Measurements from ENCODE around the gene FAM151A.

Gene FAM151A

DNA sequence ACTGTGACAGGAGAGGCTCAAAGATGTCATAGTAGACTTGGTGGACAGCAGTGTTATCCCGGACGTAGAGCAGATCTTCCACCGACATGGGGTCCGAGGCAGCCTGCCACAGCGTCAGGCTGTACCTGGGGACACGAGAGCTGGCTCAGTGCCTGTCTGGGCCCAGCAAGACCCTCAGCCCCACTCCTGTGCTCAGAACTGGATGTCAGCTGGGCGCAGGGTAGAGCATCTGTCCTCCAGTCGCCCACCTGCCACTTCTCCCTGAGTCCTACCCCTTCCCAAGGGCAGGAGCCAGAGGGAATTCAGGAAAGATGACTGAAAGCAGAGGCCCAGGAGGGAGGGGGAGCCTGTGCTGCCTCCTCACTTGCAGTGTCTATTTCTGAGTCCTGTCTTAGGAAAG is 11.7 kb downstream of the FAM151A start:
- no peaks in the 10 kb centered on the region for H3K4me1 ChIP-seq (ENCODE audit: low read length)
- H2AFZ ChIP-seq (ENCODE audit: low read length): no peak overlapping the region
- no peak overlapping the region for H3K27ac ChIP-seq (ENCODE audit: low read length)
- no peaks in the 10 kb centered on the region for H4K20me1 ChIP-seq (ENCODE audit: insufficient read depth, low read length)
- H3K27me3 ChIP-seq (replicated peaks; ENCODE audit: insufficient read depth, low read length): no peaks in the 10 kb centered on the region
- TF ChIP-seq EZH2 (optimal IDR thresholded peaks at IDR 0.05; ENCODE audit: low read depth, low read length): no peak
- no peak for TF ChIP-seq EZH2phosphoT487 (IDR thresholded peaks at IDR 0.05; ENCODE audit: low read length)
- no peak for TF ChIP-seq CTCF (IDR thresholded peaks at IDR 0.05; ENCODE audit: low read length)
- H3K4me2 ChIP-seq (ENCODE audit: low read depth, low read length): no peak overlapping the region
- no peak overlapping the region for H3K4me3 ChIP-seq (ENCODE audit: low read length)
- no peaks in the 10 kb centered on the region for H3K9me2 ChIP-seq (replicated peaks; ENCODE audit: insufficient read depth, low read length)
- DNase-seq: no peak
- no peaks in the 10 kb centered on the region for H3F3A ChIP-seq (ENCODE audit: insufficient read depth, low read length)
- H3K9ac ChIP-seq (ENCODE audit: low read length): no peak overlapping the region
- no peaks in the 10 kb centered on the region for H3K79me2 ChIP-seq (ENCODE audit: low read length)
- H3K9me3 ChIP-seq (replicated peaks; ENCODE audit: insufficient read depth, low read length): no peaks in the 10 kb centered on the region
- H3K36me3 ChIP-seq (replicated peaks; ENCODE audit: insufficient read depth, low read length): no peaks in the 10 kb centered on the region

- no peaks in the 10 kb centered on the region for H3K9me3 ChIP-seq (replicated peaks; ENCODE audit: insufficient read depth, low read length)
- no peaks in the 10 kb centered on the region for H3K27me3 ChIP-seq (replicated peaks; ENCODE audit: insufficient read depth, low read length)
- no peak overlapping the region for H3K27ac ChIP-seq (ENCODE audit: low read length)
- no peaks in the 10 kb centered on the region for H4K20me1 ChIP-seq (ENCODE audit: insufficient read depth, low read length)
- H3K79me2 ChIP-seq (ENCODE audit: low read length): no peaks in the 10 kb centered on the region
- no peak overlapping the region for H3K4me3 ChIP-seq (ENCODE audit: low read length)
- H3K9me2 ChIP-seq (replicated peaks; ENCODE audit: insufficient read depth, low read length): no peaks in the 10 kb centered on the region
- no peaks in the 10 kb centered on the region for H3K36me3 ChIP-seq (replicated peaks; ENCODE audit: insufficient read depth, low read length)
- no peak overlapping the region for H3K9ac ChIP-seq (ENCODE audit: low read length)
- TF ChIP-seq CTCF (IDR thresholded peaks at IDR 0.05; ENCODE audit: low read length): no peak
- TF ChIP-seq EZH2phosphoT487 (IDR thresholded peaks at IDR 0.05; ENCODE audit: low read length): no peak
- TF ChIP-seq EZH2 (optimal IDR thresholded peaks at IDR 0.05; ENCODE audit: low read depth, low read length): no peak
- H2AFZ ChIP-seq (ENCODE audit: low read length): no peak overlapping the region
- DNase-seq: no peak
- no peaks in the 10 kb centered on the region for H3F3A ChIP-seq (ENCODE audit: insufficient read depth, low read length)
- no peaks in the 10 kb centered on the region for H3K4me1 ChIP-seq (ENCODE audit: low read length)
- H3K4me2 ChIP-seq (ENCODE audit: low read depth, low read length): no peak overlapping the region
These were observed 12.4 kb downstream of the FAM151A start for GRCh38 chr1:54610601-54611580.

DNA sequence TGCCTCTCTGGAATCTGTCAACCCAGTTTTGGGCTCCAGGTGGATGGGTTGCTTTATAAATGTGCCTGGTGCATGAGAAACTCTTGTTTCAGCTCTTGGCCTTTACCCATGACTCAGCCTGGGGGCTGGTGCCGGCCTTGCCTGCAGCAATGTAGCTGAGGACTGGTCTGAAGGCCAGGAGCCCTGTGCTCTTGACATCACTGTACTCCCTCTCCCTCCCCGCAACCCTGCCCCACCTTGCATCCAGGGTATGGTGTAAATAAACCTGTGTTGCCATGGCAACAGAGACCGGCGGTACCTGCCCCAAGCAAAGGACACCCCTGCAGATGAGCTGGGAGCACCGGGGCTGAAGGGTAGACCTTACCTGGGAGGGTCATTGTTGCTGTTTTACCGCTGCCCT is 13.3 kb downstream of the FAM151A start:
- H3K9me3 ChIP-seq (replicated peaks; ENCODE audit: insufficient read depth, low read length): no peaks in the 10 kb centered on the region
- peaks cover 3% of the 10 kb centered on the region for H3K4me1 ChIP-seq (ENCODE audit: low read length)
- no peaks in the 10 kb centered on the region for H3K27me3 ChIP-seq (replicated peaks; ENCODE audit: insufficient read depth, low read length)
- H3K36me3 ChIP-seq (replicated peaks; ENCODE audit: insufficient read depth, low read length): no peaks in the 10 kb centered on the region
- TF ChIP-seq CTCF (IDR thresholded peaks at IDR 0.05; ENCODE audit: low read length): no peak
- no peak overlapping the region for H3K4me2 ChIP-seq (ENCODE audit: low read depth, low read length)
- no peak for DNase-seq
- H2AFZ ChIP-seq (ENCODE audit: low read length): no peak overlapping the region
- no peaks in the 10 kb centered on the region for H3K9me2 ChIP-seq (replicated peaks; ENCODE audit: insufficient read depth, low read length)
- no peak overlapping the region for H3K9ac ChIP-seq (ENCODE audit: low read length)
- no peaks in the 10 kb centered on the region for H3K79me2 ChIP-seq (ENCODE audit: low read length)
- no peak overlapping the region for H3K27ac ChIP-seq (ENCODE audit: low read length)
- no peaks in the 10 kb centered on the region for H4K20me1 ChIP-seq (ENCODE audit: insufficient read depth, low read length)
- H3F3A ChIP-seq (ENCODE audit: insufficient read depth, low read length): 0 out of 2 replicates have a peak, but pooled peaks cover under 1% of the 10 kb centered on the region
- H3K4me3 ChIP-seq (ENCODE audit: low read length): no peak overlapping the region
